Measurements from ENCODE around the gene STXBP5.

DNA sequence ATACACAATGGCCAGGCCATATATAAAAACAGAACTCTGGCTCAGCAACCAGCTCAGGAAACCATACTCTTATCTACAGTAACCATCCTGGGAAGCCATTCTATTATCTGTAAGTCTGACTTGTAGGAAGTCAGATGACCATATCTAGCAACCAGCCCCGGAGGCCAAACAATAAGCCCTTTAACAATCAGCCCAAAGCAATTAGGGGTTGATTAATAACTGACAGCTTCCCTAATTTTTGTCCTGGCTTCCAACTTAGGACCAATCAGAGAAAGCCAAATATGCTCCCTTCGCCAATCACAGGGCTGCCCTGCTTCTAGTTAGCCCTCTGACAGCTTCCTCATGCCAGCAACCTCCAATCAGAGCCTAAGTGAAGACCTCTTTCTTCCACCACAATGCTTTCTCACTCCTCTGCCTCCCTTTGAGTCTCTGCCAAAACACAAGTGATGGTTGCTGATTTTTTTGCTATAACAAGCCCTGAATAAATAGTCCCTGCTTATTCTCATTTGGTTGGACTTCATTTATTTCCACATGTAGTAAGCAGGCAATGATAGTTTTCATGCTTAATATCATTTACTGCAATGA is 37.8 kb upstream of the STXBP5 start:
- TF ChIP-seq, protein P1, sequence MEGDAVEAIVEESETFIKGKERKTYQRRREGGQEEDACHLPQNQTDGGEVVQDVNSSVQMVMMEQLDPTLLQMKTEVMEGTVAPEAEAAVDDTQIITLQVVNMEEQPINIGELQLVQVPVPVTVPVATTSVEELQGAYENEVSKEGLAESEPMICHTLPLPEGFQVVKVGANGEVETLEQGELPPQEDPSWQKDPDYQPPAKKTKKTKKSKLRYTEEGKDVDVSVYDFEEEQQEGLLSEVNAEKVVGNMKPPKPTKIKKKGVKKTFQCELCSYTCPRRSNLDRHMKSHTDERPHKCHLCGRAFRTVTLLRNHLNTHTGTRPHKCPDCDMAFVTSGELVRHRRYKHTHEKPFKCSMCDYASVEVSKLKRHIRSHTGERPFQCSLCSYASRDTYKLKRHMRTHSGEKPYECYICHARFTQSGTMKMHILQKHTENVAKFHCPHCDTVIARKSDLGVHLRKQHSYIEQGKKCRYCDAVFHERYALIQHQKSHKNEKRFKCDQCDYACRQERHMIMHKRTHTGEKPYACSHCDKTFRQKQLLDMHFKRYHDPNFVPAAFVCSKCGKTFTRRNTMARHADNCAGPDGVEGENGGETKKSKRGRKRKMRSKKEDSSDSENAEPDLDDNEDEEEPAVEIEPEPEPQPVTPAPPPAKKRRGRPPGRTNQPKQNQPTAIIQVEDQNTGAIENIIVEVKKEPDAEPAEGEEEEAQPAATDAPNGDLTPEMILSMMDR (IDR thresholded peaks at IDR 0.05): no peak
- TF ChIP-seq POLR2A (IDR thresholded peaks at IDR 0.05): no peak

Data from thyroid gland (tissue), 4 donors.